Neural progenitor cell (in vitro differentiated cells): Measurements from ENCODE around the gene C2CD2L.

Source experiments
- CTCF ChIP-seq: fragments of 200-600 bp; sonication (generic); IDR thresholded peaks from 2 replicates; pipeline ENCODE4 v1.5.1; 2017; ENCODE audit warnings: antibody characterized with exemption, mild to moderate bottlenecking
- EZH2 ChIP-seq: fragments of 200-600 bp; sonication (generic); IDR thresholded peaks from 2 replicates; pipeline ENCODE4 v1.6.1; 2017; ENCODE audit warnings: antibody characterized with exemption, mild to moderate bottlenecking, moderate library complexity

DNA sequence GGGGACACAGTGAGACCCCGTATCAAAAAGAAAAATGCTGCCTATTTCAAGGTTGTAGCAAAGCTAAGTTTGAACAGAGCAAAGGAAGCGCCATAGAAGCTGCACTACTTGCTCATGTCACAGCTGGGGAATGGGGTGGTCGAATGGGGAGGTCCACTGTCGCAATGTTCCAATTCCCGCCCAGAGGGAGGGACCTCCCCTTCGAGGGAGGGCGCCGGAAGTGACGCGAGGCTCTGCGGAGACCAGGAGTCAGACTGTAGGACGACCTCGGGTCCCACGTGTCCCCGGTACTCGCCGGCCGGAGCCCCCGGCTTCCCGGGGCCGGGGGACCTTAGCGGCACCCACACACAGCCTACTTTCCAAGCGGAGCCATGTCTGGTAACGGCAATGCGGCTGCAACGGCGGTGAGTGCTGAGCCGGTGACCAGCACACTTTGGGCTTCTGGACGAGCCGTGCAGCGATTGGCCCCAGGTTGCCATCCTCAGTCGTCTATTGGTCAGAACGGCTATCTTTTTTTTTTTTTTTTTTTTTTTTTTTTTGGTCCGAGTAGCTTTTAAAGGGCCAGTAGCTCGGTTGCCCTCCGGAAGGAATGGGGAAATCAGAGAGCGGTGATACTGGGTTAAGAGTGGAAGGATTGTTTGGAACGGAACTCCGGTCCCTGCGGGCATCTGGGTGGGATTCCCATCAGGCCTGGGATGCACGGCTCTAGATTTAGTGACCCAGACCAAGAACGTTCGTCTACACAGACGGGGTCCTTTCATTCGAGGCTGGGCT is 22.3 kb upstream of the C2CD2L start, which contains the start of gene HMBS:
- TF ChIP-seq EZH2: no peak
- no peak for TF ChIP-seq CTCF
